Liver (tissue), 9 donors: ENCODE results near the gene POU4F1. TPM values are rescaled to one million over a fixed set of nuclear protein-coding genes. Genes with fewer than 3 reads are reported as not detected.

Experiments used
- DNase-seq: peaks from one replicate; pipeline ENCODE4 v3.0.0-alpha.2; 2017; ENCODE audit warnings: low spot score
- H3K27ac ChIP-seq, 2 donors: one replicate each; pipeline ENCODE4 v1.7.0; 2013; ENCODE audit warnings: inconsistent platforms in 2 of 2, low read length in 2 of 2, control low read depth in 1 of 2, low read depth in 1 of 2, mild to moderate bottlenecking in 1 of 2
- H3K27me3 ChIP-seq, 4 donors: one replicate each; pipeline versions ENCODE4 v1.6.1 to v1.7.0; 2013; ENCODE audit warnings: low read length in 3 of 4, inconsistent platforms in 1 of 4, mild to moderate bottlenecking in 1 of 4, moderate library complexity in 1 of 4; ENCODE audit not compliant: control insufficient read depth in 4 of 4, insufficient read depth in 4 of 4
- H3K36me3 ChIP-seq, 4 donors: one replicate each; pipeline versions ENCODE4 v1.6.1 to v1.7.0; 2013; ENCODE audit warnings: low read length in 3 of 4, mild to moderate bottlenecking in 3 of 4, low read depth in 1 of 4, moderate library complexity in 1 of 4; ENCODE audit not compliant: control insufficient read depth in 4 of 4, insufficient read depth in 3 of 4
- H3K4me1 ChIP-seq, 4 donors: one replicate each; pipeline versions ENCODE4 v1.6.1 to v1.7.0; 2013; ENCODE audit warnings: low read length in 3 of 4, mild to moderate bottlenecking in 3 of 4, moderate library complexity in 1 of 4; ENCODE audit not compliant: control insufficient read depth in 4 of 4, insufficient read depth in 4 of 4
- H3K4me3 ChIP-seq, 3 donors: one replicate each; pipeline versions ENCODE4 v1.6.1 to v1.7.0; 2013; ENCODE audit warnings: low read length in 3 of 3, control low read depth in 1 of 3, low read depth in 1 of 3, mild to moderate bottlenecking in 1 of 3
- H3K9ac ChIP-seq, 2 donors: one replicate each; pipeline ENCODE4 v1.7.0; 2013; ENCODE audit warnings: low read length in 2 of 2, mild to moderate bottlenecking in 2 of 2, moderate library complexity in 2 of 2, control low read depth in 1 of 2, low read depth in 1 of 2
- H3K9me3 ChIP-seq, 4 donors: one replicate each; pipeline versions ENCODE4 v1.6.1 to v1.7.0; 2013; ENCODE audit warnings: low read length in 3 of 4; ENCODE audit not compliant: control insufficient read depth in 4 of 4
- EGR1 ChIP-seq, 2 donors: IDR thresholded peaks; 2 replicates each; pipeline ENCODE4 v1.6.1; 2016 to 2018; ENCODE audit warnings: antibody characterized with exemption in 2 of 2, low read depth in 2 of 2
- FOXA1 ChIP-seq: IDR thresholded peaks from 2 replicates; pipeline ENCODE4 v1.6.1; 2016; ENCODE audit warnings: antibody characterized with exemption
- FOXA2 ChIP-seq: IDR thresholded peaks from 2 replicates; pipeline ENCODE4 v1.6.1; 2016; ENCODE audit warnings: antibody characterized with exemption
- JUND ChIP-seq, 2 donors: IDR thresholded peaks; 2 replicates each; pipeline ENCODE4 v1.6.1; 2016; ENCODE audit warnings: antibody characterized with exemption in 2 of 2
- RAD21 ChIP-seq, 2 donors: IDR thresholded peaks; 2 replicates each; pipeline ENCODE4 v1.6.1; 2016; ENCODE audit warnings: antibody characterized with exemption in 2 of 2, mild to moderate bottlenecking in 2 of 2
- RXRA ChIP-seq, 2 donors: IDR thresholded peaks; 2 replicates each; pipeline ENCODE4 v1.6.1; 2017 to 2018; ENCODE audit warnings: antibody characterized with exemption in 2 of 2, mild to moderate bottlenecking in 1 of 2
- SP1 ChIP-seq: IDR thresholded peaks from 2 replicates; pipeline ENCODE4 v1.6.1; 2018; ENCODE audit warnings: antibody characterized with exemption, mild to moderate bottlenecking
- TAF1 ChIP-seq: conservative IDR thresholded peaks from 2 replicates; pipeline ENCODE4 v1.6.1; 2016; ENCODE audit warnings: antibody characterized with exemption, mild to moderate bottlenecking
- YY1 ChIP-seq: IDR thresholded peaks from 2 replicates; pipeline ENCODE4 v1.6.1; 2016; ENCODE audit warnings: antibody characterized with exemption, mild to moderate bottlenecking
- WGBS: extraction: QIAGEN DNeasy Blood & Tissue Kit; methylation state at CpG from one replicate; pipeline ENCODE4 v1.1.7; 2013; 5-methylcytosine and 5-hydroxymethylcytosine counted together
- polyA plus RNA-seq, 2 donors: library from polyadenylated mRNA; stranded (reverse) in 1 of 2; unstranded in 1 of 2; fragments of 200-250 nt in 1 of 2; fragments of >200 nt in 1 of 2; fragmentation: Nextera tagmentation in 1 of 2; extraction: Ambion mirVana in 1 of 2; gene quantifications; one replicate each; pipeline versions ENCODE4 v1.2.1 to v1.2.3, GENCODE V29; 2013 to 2015
- total RNA-seq, 2 donors: library from RNA; depleted of rRNA; stranded (reverse); fragments of >200 nt; gene quantifications; one replicate each; pipeline ENCODE4 v1.2.3, GENCODE V29; 2014
- TF ChIP-seq, protein P1 (sequence below): IDR thresholded peaks from 2 replicates; pipeline ENCODE4 v1.6.1; 2016; ENCODE audit warnings: antibody characterized with exemption, mild to moderate bottlenecking
- TF ChIP-seq, protein P2 (sequence below): IDR thresholded peaks from 2 replicates; pipeline ENCODE4 v1.6.1; 2016; ENCODE audit warnings: antibody characterized with exemption
- donor health status: healthy.
- donor health status: healthy.
- donor health status: healthy.
- donor health status: healthy.
- donor health status: healthy.

POU4F1 gene
- total and polyA plus RNA-seq, 4 donors: 0.01 to 0.05 TPM; not detected in 2

- H3K27me3 ChIP-seq: no peaks in the 10 kb centered on the region
- H3K4me3 ChIP-seq: no peak overlapping the region
- no peaks in the 10 kb centered on the region for H3K4me1 ChIP-seq
- no peak overlapping the region for H3K27ac ChIP-seq
- WGBS: 89% methylated on average over 4 of the region's 4 CpGs
- no peak for TF ChIP-seq EGR1 (IDR thresholded peaks at IDR 0.05; ENCODE audit: low read depth in 2 of 2)
- no peak for TF ChIP-seq RAD21 (IDR thresholded peaks at IDR 0.05)
- no peak for TF ChIP-seq RXRA (IDR thresholded peaks at IDR 0.05)
- TF ChIP-seq, protein P1, sequence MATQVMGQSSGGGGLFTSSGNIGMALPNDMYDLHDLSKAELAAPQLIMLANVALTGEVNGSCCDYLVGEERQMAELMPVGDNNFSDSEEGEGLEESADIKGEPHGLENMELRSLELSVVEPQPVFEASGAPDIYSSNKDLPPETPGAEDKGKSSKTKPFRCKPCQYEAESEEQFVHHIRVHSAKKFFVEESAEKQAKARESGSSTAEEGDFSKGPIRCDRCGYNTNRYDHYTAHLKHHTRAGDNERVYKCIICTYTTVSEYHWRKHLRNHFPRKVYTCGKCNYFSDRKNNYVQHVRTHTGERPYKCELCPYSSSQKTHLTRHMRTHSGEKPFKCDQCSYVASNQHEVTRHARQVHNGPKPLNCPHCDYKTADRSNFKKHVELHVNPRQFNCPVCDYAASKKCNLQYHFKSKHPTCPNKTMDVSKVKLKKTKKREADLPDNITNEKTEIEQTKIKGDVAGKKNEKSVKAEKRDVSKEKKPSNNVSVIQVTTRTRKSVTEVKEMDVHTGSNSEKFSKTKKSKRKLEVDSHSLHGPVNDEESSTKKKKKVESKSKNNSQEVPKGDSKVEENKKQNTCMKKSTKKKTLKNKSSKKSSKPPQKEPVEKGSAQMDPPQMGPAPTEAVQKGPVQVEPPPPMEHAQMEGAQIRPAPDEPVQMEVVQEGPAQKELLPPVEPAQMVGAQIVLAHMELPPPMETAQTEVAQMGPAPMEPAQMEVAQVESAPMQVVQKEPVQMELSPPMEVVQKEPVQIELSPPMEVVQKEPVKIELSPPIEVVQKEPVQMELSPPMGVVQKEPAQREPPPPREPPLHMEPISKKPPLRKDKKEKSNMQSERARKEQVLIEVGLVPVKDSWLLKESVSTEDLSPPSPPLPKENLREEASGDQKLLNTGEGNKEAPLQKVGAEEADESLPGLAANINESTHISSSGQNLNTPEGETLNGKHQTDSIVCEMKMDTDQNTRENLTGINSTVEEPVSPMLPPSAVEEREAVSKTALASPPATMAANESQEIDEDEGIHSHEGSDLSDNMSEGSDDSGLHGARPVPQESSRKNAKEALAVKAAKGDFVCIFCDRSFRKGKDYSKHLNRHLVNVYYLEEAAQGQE: no peak
- no peak for TF ChIP-seq JUND (IDR thresholded peaks at IDR 0.05)
- TF ChIP-seq, protein P2, sequence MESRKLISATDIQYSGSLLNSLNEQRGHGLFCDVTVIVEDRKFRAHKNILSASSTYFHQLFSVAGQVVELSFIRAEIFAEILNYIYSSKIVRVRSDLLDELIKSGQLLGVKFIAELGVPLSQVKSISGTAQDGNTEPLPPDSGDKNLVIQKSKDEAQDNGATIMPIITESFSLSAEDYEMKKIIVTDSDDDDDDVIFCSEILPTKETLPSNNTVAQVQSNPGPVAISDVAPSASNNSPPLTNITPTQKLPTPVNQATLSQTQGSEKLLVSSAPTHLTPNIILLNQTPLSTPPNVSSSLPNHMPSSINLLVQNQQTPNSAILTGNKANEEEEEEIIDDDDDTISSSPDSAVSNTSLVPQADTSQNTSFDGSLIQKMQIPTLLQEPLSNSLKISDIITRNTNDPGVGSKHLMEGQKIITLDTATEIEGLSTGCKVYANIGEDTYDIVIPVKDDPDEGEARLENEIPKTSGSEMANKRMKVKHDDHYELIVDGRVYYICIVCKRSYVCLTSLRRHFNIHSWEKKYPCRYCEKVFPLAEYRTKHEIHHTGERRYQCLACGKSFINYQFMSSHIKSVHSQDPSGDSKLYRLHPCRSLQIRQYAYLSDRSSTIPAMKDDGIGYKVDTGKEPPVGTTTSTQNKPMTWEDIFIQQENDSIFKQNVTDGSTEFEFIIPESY: no peak
- DNase-seq: no peak
- no peak overlapping the region for H3K9ac ChIP-seq
- no peaks in the 10 kb centered on the region for H3K9me3 ChIP-seq
- peaks cover 3 to 17% (median 14%) of the 10 kb centered on the region in 4 donors for H3K36me3 ChIP-seq
Observed at GRCh38 chr13:78638216-78638615, 34.9 kb upstream of the POU4F1 start.

DNA sequence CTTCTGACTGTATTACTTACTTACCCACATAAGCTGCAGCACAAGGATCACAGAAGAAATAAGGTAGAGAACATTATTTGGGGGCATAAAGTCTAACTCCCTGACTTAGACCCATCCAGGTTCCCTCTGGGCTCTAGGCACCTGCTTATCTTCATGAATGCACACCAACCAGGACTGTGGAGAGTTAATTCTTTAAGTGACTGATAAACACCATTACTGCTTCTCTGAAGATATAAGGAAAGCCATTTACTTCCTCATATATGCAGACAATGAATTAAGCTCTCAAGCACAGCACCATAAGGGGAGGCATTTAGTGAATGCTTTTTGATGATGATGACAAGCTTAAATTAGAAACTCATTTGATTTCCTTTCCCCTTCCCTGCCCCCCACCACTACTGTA lies 33.1 kb upstream of the POU4F1 start:
- Histone ChIP-seq H3K9me3 (no peaks in the 10 kb centered on the region), H3K27ac (no peak overlapping the region), H3K9ac (no peak overlapping the region), H3K27me3 (no peaks in the 10 kb centered on the region), H3K4me3 (no peak overlapping the region), H3K36me3 (peaks cover 5 to 30% (median 26%) of the 10 kb centered on the region in 4 donors), H3K4me1 (no peaks in the 10 kb centered on the region)
- DNase-seq: no peak
- TF ChIP-seq FOXA1 (no peak), YY1 (no peak), TAF1 (no peak), FOXA2 (no peak), SP1 (no peak), RAD21 (IDR thresholded peaks at IDR 0.05) (no peak)
- TF ChIP-seq, protein P2: no peak
- TF ChIP-seq, protein P1: no peak
